ENCODE results near the gene PLPP7. TPM values are rescaled to one million over a fixed set of nuclear protein-coding genes. Genes with fewer than 3 reads are reported as not detected.
"Not testable (repeated sequence)": the region's sequence is repeated elsewhere in the genome, so short reads cannot be mapped to it uniquely, and the experiment has no call there.

PLPP7 gene
- total and polyA plus RNA-seq, 3 experiments from 2014 or later: not detected

GRCh38 chr9:131319486-131319885, 30.0 kb downstream of the PLPP7 start:
- no peaks in the 10 kb centered on the region for H3K9me3 ChIP-seq (ENCODE audit: low read length)
- H3K4me1 Mint-ChIP-seq: no peaks in the 10 kb centered on the region
- no peaks in the 10 kb centered on the region for H3K9me3 Mint-ChIP-seq
- H3K4me1 ChIP-seq (ENCODE audit: insufficient read depth, low read length): no peaks in the 10 kb centered on the region
- no peaks in the 10 kb centered on the region for H3K36me3 ChIP-seq (ENCODE audit: insufficient read depth, low read length)
- peaks cover 0 to 2% of the 10 kb centered on the region in 2 donors for H3K27me3 Mint-ChIP-seq
- no peaks in the 10 kb centered on the region for H3K27me3 ChIP-seq (ENCODE audit: insufficient read depth, low read length, poor library complexity, severe bottlenecking)
- POLR2A ChIA-PET: no interaction called here
- no peaks in the 10 kb centered on the region for H3K36me3 Mint-ChIP-seq
- H3K27ac Mint-ChIP-seq: no peak overlapping the region
- no peak overlapping the region for H3K4me3 Mint-ChIP-seq
- H3K27ac ChIP-seq (ENCODE audit: low read depth, low read length): no peak overlapping the region
- CTCF ChIA-PET: interaction anchor here (6.2 kb wide), 1 partner anchor 17 kb away, joined by 19 read pairs; no protein-coding TSS in a partner anchor
- DNase-seq: no peak
- no peak overlapping the region for H3K4me3 ChIP-seq (ENCODE audit: low read length)

- Histone ChIP-seq H3K4me1 (ENCODE audit: insufficient read depth, low read length) (no peaks in the 10 kb centered on the region), H3K4me3 (ENCODE audit: low read length) (no peak overlapping the region), H3K9me3 (ENCODE audit: low read length) (no peaks in the 10 kb centered on the region), H3K36me3 (ENCODE audit: insufficient read depth, low read length) (no peaks in the 10 kb centered on the region), H3K27ac (ENCODE audit: low read depth, low read length) (no peak overlapping the region), H3K27me3 (ENCODE audit: insufficient read depth, low read length, poor library complexity, severe bottlenecking) (no peaks in the 10 kb centered on the region)
- POLR2A ChIA-PET: no interaction called here
- Mint-ChIP-seq H3K4me1 (no peaks in the 10 kb centered on the region), H3K27ac (no peak overlapping the region), H3K27me3 (peaks cover 0 to 2% of the 10 kb centered on the region in 2 donors), H3K4me3 (no peak overlapping the region), H3K9me3 (no peaks in the 10 kb centered on the region), H3K36me3 (no peaks in the 10 kb centered on the region)
- CTCF ChIA-PET: interaction anchor here (6.2 kb wide), 1 partner anchor 16 kb away, joined by 19 read pairs; no protein-coding TSS in a partner anchor
- peak in 1 of 5 donors; percentile 14 for DNase-seq
Measured at GRCh38 chr9:131320031-131320685, 30.6 kb downstream of the PLPP7 start.

GRCh38 chr9:131323629-131324028, 34.1 kb downstream of the PLPP7 start:
- H3K4me1 ChIP-seq (ENCODE audit: insufficient read depth, low read length): no peaks in the 10 kb centered on the region
- Mint-ChIP-seq H3K4me1 (no peaks in the 10 kb centered on the region), H3K27me3 (no peaks in the 10 kb centered on the region), H3K9me3 (no peaks in the 10 kb centered on the region), H3K4me3 (no peak overlapping the region), H3K36me3 (no peaks in the 10 kb centered on the region), H3K27ac (no peak overlapping the region)
- POLR2A ChIA-PET: no interaction called here
- CTCF ChIA-PET: interaction anchor here (6.2 kb wide), 1 partner anchor 13 kb away, joined by 19 read pairs; no protein-coding TSS in a partner anchor
- no peak overlapping the region for H3K4me3 ChIP-seq (ENCODE audit: low read length)
- no peaks in the 10 kb centered on the region for H3K36me3 ChIP-seq (ENCODE audit: insufficient read depth, low read length)
- H3K9me3 ChIP-seq (ENCODE audit: low read length): no peaks in the 10 kb centered on the region
- DNase-seq: no peak
- H3K27me3 ChIP-seq (ENCODE audit: insufficient read depth, low read length, poor library complexity, severe bottlenecking): no peaks in the 10 kb centered on the region
- no peak overlapping the region for H3K27ac ChIP-seq (ENCODE audit: low read depth, low read length)

GRCh38 chr9:131324736-131325679, 35.5 kb downstream of the PLPP7 start:
- Histone ChIP-seq H3K27me3 (ENCODE audit: insufficient read depth, low read length, poor library complexity, severe bottlenecking) (no peaks in the 10 kb centered on the region), H3K4me3 (ENCODE audit: low read length) (no peak overlapping the region), H3K9me3 (ENCODE audit: low read length) (no peaks in the 10 kb centered on the region), H3K4me1 (ENCODE audit: insufficient read depth, low read length) (no peaks in the 10 kb centered on the region), H3K36me3 (ENCODE audit: insufficient read depth, low read length) (no peaks in the 10 kb centered on the region), H3K27ac (ENCODE audit: low read depth, low read length) (no peak overlapping the region)
- Mint-ChIP-seq H3K36me3 (no peaks in the 10 kb centered on the region), H3K4me3 (no peak overlapping the region), H3K27ac (no peak overlapping the region), H3K9me3 (no peaks in the 10 kb centered on the region), H3K4me1 (no peaks in the 10 kb centered on the region), H3K27me3 (no peaks in the 10 kb centered on the region)
- CTCF ChIA-PET: interaction anchor here (6.2 kb wide), 1 partner anchor 12 kb away, joined by 19 read pairs; no protein-coding TSS in a partner anchor
- POLR2A ChIA-PET: no interaction called here
- DNase-seq: no peak

- Histone ChIP-seq H3K4me1 (ENCODE audit: insufficient read depth, low read length) (no peaks in the 10 kb centered on the region), H3K27me3 (ENCODE audit: insufficient read depth, low read length, poor library complexity, severe bottlenecking) (no peaks in the 10 kb centered on the region), H3K36me3 (ENCODE audit: insufficient read depth, low read length) (no peaks in the 10 kb centered on the region), H3K9me3 (ENCODE audit: low read length) (no peaks in the 10 kb centered on the region), H3K4me3 (ENCODE audit: low read length) (no peak overlapping the region), H3K27ac (ENCODE audit: low read depth, low read length) (no peak overlapping the region)
- Mint-ChIP-seq H3K36me3 (no peaks in the 10 kb centered on the region), H3K9me3 (no peaks in the 10 kb centered on the region), H3K4me3 (no peak overlapping the region), H3K27me3 (no peaks in the 10 kb centered on the region), H3K27ac (no peak overlapping the region), H3K4me1 (no peaks in the 10 kb centered on the region)
- ChIA-PET POLR2A (no interaction called here), CTCF (no interaction called here)
- DNase-seq: no peak
Measured at GRCh38 chr9:131329241-131329641, 39.7 kb downstream of the PLPP7 start.

- H3K27ac ChIP-seq (ENCODE audit: low read depth, low read length): no peak overlapping the region
- Mint-ChIP-seq H3K4me3 (peak overlapping the region in 1 of 7 donors; percentile 40), H3K27me3 (no peaks in the 10 kb centered on the region), H3K4me1 (peaks cover 0 to under 1% (median under 1%) of the 10 kb centered on the region in 3 donors), H3K36me3 (no peaks in the 10 kb centered on the region), H3K9me3 (no peaks in the 10 kb centered on the region), H3K27ac (peak overlapping the region in 1 of 8 donors; percentile 79)
- H3K4me3 ChIP-seq (ENCODE audit: low read length): no peak overlapping the region
- H3K36me3 ChIP-seq (ENCODE audit: insufficient read depth, low read length): no peaks in the 10 kb centered on the region
- ChIA-PET POLR2A (no interaction called here), CTCF (no interaction called here)
- H3K27me3 ChIP-seq (ENCODE audit: insufficient read depth, low read length, poor library complexity, severe bottlenecking): no peaks in the 10 kb centered on the region
- H3K9me3 ChIP-seq (ENCODE audit: low read length): no peaks in the 10 kb centered on the region
- H3K4me1 ChIP-seq (ENCODE audit: insufficient read depth, low read length): no peaks in the 10 kb centered on the region
- no peak for DNase-seq
Measured at GRCh38 chr9:131330814-131331600, 41.5 kb downstream of the PLPP7 start.

GRCh38 chr9:131331996-131332395, 42.5 kb downstream of the PLPP7 start:
- H3K4me3 ChIP-seq (ENCODE audit: low read length); POLR2A ChIA-PET; H3K4me1 ChIP-seq (ENCODE audit: insufficient read depth, low read length); H3K27ac Mint-ChIP-seq; H3K9me3 ChIP-seq (ENCODE audit: low read length); H3K9me3 Mint-ChIP-seq; H3K36me3 Mint-ChIP-seq; DNase-seq; H3K27me3 Mint-ChIP-seq; H3K27me3 ChIP-seq (ENCODE audit: insufficient read depth, low read length, poor library complexity, severe bottlenecking); H3K27ac ChIP-seq (ENCODE audit: low read depth, low read length); CTCF ChIA-PET; H3K4me3 Mint-ChIP-seq; H3K4me1 Mint-ChIP-seq; H3K36me3 ChIP-seq (ENCODE audit: insufficient read depth, low read length): not testable (repeated sequence)
